ENCODE measurements around the gene DLEC1. TPM values are rescaled to one million over a fixed set of nuclear protein-coding genes. Genes with fewer than 3 reads are reported as not detected.

DLEC1 gene
- total and polyA plus RNA-seq, 9 of the 15 experiments (the other 6 are each of a cell fraction or from before 2014, with no cell fraction given), result 0.07 to 0.08 TPM; not detected in 7

DNA sequence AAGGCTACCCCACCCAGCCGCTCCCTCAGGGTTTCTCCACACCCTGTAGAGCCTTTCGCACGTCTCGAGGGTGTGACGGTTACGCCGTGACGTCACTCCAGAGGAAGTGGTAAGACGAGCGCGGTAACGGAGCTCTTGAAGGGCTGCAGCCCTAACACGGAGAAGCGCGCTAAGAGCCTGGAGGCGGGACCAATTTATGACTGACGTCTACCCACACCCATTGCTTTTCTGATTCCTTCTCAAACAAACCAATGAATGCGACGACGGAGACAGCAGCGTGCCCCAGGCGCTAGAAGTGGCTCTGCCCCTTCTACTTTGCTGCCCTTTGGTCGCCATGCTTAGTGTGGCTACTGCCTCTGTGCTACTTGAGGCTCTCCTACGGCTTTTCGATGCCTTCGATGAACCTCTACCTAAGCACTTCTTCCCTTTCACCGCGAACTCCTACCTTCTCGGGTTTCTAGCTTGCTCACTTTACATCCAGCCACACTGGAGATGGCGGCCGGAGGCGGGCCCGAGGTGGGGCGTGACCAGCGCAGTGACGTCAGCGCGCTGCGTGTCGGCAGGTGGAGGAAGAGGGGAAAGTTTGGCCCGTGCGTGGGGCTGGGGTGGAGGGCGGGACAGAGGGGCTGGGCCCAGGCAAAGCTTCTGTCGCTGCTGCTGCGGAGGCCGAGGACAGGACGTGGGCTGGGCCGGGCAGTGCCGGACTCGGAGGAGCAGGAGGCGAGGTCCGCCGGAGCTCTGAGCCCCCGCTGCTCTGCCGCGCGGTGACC, 126.1 kb downstream of the DLEC1 start, which contains the start of gene OXSR1:
OXSR1 (plus strand) TSS at position 586 of the 770 bp plus-strand sequence. CDS start 340 bp downstream, outside the sequence.
- Histone ChIP-seq H3K4me1 (replicated peaks in 1 of 2; ENCODE audit: control insufficient read depth in 2 of 2, insufficient read depth in 2 of 2, low read length in 2 of 2) (peaks cover 22 to 35% of the 10 kb centered on the region in 2 experiments), H3K27ac (ENCODE audit: extremely low read depth, low read depth, low read length) (peak within 1 kb of the TSS; percentile 98), H3K36me3 (ENCODE audit: control insufficient read depth, insufficient read depth, low read length) (peaks cover 16% of the 10 kb centered on the region), H3K79me2 (ENCODE audit: control insufficient read depth, insufficient read depth, low read length) (peaks cover 48% of the 10 kb centered on the region), H3K9me1 (ENCODE audit: control insufficient read depth, insufficient read depth, low read length) (no peaks in the 10 kb centered on the region), H3K27me3 (ENCODE audit: control insufficient read depth in 2 of 2, insufficient read depth in 2 of 2, low read length in 2 of 2) (no peaks in the 10 kb centered on the region), H3K4me2 (ENCODE audit: insufficient read depth, low read length) (peak within 1 kb of the TSS; percentile 89), H3K9ac (ENCODE audit: insufficient read depth in 1 of 2, low read depth in 2 of 2, low read length in 2 of 2) (peak within 1 kb of the TSS; percentile 91 to 94), H4K20me1 (replicated peaks; ENCODE audit: control insufficient read depth, insufficient read depth, low read length) (peaks cover 7% of the 10 kb centered on the region), H2AFZ (ENCODE audit: low read depth, low read length) (peak within 1 kb of the TSS; percentile 98), H3K9me3 (replicated peaks; ENCODE audit: control insufficient read depth, insufficient read depth, low read depth, low read length) (no peaks in the 10 kb centered on the region), H3K4me3 (peak within 1 kb of the TSS; percentile 91)
- ATAC-seq, result peak; percentile 91
- intact Hi-C loops (cut with micrococcal nuclease), result loop anchor here (1.0 kb wide), 1 partner anchor 28 kb away; the partner anchor contains the start of gene ACAA1
- no TSS peak for BruUV-seq (replicated peaks)
- CTCF ChIA-PET (ENCODE audit: low intra/inter-chr PET ratio), result interaction anchor here (0.7 kb wide), 1 partner anchor 983 kb away, joined by 4 read pairs; no protein-coding TSS in a partner anchor
- WGBS (ENCODE audit: insufficient coverage, low coverage, missing lambda C conversion rate), result 1% methylated on average over 52 of the region's 57 CpGs
- peak; percentile 98 for FAIRE-seq
- peak; percentile 96 to 100 (median 97) for DNase-seq (ENCODE audit: extremely low read depth in 1 of 4, low spot score in 3 of 4)
- POLR2A ChIA-PET, result interaction anchor here (0.6 to 5.4 kb wide), 31 partner anchors 8 to 574 kb away, joined by 3 to 55 read pairs (median 4); partner anchors contain the start of genes ACAA1 and MYD88
- in situ Hi-C loops (cut with MboI), result no loop called here
- TF ChIP-seq ETV6 (IDR thresholded peaks at IDR 0.05; ENCODE audit: borderline replicate concordance in 1 of 2, low read depth in 2 of 2, low read length in 1 of 2), result no peak; a peak in 1 of 4 replicates
- no peak for TF ChIP-seq ETV6 (CRISPR knock-in tag; IDR thresholded peaks at IDR 0.05; ENCODE audit: borderline replicate concordance)
- TF ChIP-seq, protein P1, sequence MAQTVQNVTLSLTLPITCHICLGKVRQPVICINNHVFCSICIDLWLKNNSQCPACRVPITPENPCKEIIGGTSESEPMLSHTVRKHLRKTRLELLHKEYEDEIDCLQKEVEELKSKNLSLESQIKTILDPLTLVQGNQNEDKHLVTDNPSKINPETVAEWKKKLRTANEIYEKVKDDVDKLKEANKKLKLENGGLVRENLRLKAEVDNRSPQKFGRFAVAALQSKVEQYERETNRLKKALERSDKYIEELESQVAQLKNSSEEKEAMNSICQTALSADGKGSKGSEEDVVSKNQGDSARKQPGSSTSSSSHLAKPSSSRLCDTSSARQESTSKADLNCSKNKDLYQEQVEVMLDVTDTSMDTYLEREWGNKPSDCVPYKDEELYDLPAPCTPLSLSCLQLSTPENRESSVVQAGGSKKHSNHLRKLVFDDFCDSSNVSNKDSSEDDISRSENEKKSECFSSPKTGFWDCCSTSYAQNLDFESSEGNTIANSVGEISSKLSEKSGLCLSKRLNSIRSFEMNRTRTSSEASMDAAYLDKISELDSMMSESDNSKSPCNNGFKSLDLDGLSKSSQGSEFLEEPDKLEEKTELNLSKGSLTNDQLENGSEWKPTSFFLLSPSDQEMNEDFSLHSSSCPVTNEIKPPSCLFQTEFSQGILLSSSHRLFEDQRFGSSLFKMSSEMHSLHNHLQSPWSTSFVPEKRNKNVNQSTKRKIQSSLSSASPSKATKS (CRISPR knock-in tag; IDR thresholded peaks at IDR 0.05), result no peak
- TF ChIP-seq ZFP30 (CRISPR knock-in tag; IDR thresholded peaks at IDR 0.05; ENCODE audit: borderline replicate concordance), result no peak
- TF ChIP-seq, protein P2, sequence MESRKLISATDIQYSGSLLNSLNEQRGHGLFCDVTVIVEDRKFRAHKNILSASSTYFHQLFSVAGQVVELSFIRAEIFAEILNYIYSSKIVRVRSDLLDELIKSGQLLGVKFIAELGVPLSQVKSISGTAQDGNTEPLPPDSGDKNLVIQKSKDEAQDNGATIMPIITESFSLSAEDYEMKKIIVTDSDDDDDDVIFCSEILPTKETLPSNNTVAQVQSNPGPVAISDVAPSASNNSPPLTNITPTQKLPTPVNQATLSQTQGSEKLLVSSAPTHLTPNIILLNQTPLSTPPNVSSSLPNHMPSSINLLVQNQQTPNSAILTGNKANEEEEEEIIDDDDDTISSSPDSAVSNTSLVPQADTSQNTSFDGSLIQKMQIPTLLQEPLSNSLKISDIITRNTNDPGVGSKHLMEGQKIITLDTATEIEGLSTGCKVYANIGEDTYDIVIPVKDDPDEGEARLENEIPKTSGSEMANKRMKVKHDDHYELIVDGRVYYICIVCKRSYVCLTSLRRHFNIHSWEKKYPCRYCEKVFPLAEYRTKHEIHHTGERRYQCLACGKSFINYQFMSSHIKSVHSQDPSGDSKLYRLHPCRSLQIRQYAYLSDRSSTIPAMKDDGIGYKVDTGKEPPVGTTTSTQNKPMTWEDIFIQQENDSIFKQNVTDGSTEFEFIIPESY (CRISPR knock-in tag; IDR thresholded peaks at IDR 0.05), result no peak; the same call in 1 of the 2 replicates
- TF ChIP-seq, protein P3, sequence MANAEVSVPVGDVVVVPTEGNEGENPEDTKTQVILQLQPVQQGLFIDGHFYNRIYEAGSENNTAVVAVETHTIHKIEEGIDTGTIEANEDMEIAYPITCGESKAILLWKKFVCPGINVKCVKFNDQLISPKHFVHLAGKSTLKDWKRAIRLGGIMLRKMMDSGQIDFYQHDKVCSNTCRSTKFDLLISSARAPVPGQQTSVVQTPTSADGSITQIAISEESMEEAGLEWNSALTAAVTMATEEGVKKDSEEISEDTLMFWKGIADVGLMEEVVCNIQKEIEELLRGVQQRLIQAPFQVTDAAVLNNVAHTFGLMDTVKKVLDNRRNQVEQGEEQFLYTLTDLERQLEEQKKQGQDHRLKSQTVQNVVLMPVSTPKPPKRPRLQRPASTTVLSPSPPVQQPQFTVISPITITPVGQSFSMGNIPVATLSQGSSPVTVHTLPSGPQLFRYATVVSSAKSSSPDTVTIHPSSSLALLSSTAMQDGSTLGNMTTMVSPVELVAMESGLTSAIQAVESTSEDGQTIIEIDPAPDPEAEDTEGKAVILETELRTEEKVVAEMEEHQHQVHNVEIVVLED (CRISPR knock-in tag; IDR thresholded peaks at IDR 0.05), result peak; percentile 98
- TF ChIP-seq, protein P4, sequence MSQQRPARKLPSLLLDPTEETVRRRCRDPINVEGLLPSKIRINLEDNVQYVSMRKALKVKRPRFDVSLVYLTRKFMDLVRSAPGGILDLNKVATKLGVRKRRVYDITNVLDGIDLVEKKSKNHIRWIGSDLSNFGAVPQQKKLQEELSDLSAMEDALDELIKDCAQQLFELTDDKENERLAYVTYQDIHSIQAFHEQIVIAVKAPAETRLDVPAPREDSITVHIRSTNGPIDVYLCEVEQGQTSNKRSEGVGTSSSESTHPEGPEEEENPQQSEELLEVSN (IDR thresholded peaks at IDR 0.05; ENCODE audit: borderline replicate concordance in 1 of 2, extremely low read depth in 1 of 2, insufficient read depth in 1 of 2, insufficient read length in 1 of 2, low read depth in 1 of 2, low read length in 1 of 2, poor library complexity in 1 of 2, severe bottlenecking in 1 of 2), result peak; percentile 89 to 90
- TF ChIP-seq NR2C2 (CRISPR knock-in tag; IDR thresholded peaks at IDR 0.05), result peak; percentile 72; the same call in 1 of the 2 replicates
- TF ChIP-seq NR2C2 (tag; IDR thresholded peaks at IDR 0.05), result peak; percentile 95
- peak; percentile 73 for TF ChIP-seq ETV1 (tag; conservative IDR thresholded peaks at IDR 0.05; ENCODE audit: low read depth)
- TF ChIP-seq NFRKB (IDR thresholded peaks at IDR 0.05; ENCODE audit: low read depth), result peak; percentile 93; the same call in 1 of the 2 replicates
- TF ChIP-seq DMBX1 (CRISPR knock-in tag; IDR thresholded peaks at IDR 0.05; ENCODE audit: borderline replicate concordance), result no peak
